HG03159 (cell line): ENCODE measurements around the gene NOL8.
A peak's percentile ranks its signal among the peaks of the same experiment; 100 is the strongest.

Experiments used
- ATAC-seq: cut with Tn5 transposase; IDR thresholded peaks from one replicate; pipeline ENCODE4 v1.9.1; 2021; ENCODE audit warnings: mild to moderate bottlenecking, moderate library complexity; ENCODE audit not compliant: unreplicated experiment

NOL8 gene

GRCh38 chr9:92325269-92325990 lies at the start of gene NOL8, which contains the start of gene CENPP:
Gene NOL8 (minus strand): TSS chr9:92325350. CDS start chr9:92324161, 1,189 bp downstream.
Gene CENPP (plus strand): TSS chr9:92325953.
- ATAC-seq: peak; percentile 92

GRCh38 chr9:92373167-92373566 lies 48.0 kb upstream of the NOL8 start:
- ATAC-seq: no peak

- ATAC-seq: no peak
These were observed 43.9 kb upstream of the NOL8 start for GRCh38 chr9:92369075-92369474.

- no peak for ATAC-seq
These were observed 34.9 kb upstream of the NOL8 start for GRCh38 chr9:92360083-92360482.

GRCh38 chr9:92359394-92359995 lies 34.3 kb upstream of the NOL8 start:
- ATAC-seq: no peak

GRCh38 chr9:92353051-92353450 lies 27.9 kb upstream of the NOL8 start:
- no peak for ATAC-seq

GRCh38 chr9:92350740-92351133 lies 25.6 kb upstream of the NOL8 start:
- no peak for ATAC-seq

GRCh38 chr9:92349771-92350739 lies 24.9 kb upstream of the NOL8 start:
- ATAC-seq: no peak

GRCh38 chr9:92345582-92345981 lies 20.4 kb upstream of the NOL8 start:
- ATAC-seq: no peak

- no peak for ATAC-seq
These were observed 17.8 kb upstream of the NOL8 start for GRCh38 chr9:92342825-92343488.

- no peak for ATAC-seq
These were observed 16.4 kb upstream of the NOL8 start for GRCh38 chr9:92341578-92341977.

GRCh38 chr9:92333282-92333634 lies 8.1 kb upstream of the NOL8 start:
- no peak for ATAC-seq

- ATAC-seq: no peak
These were observed 7.6 kb upstream of the NOL8 start for GRCh38 chr9:92332577-92333281.

GRCh38 chr9:92328225-92328624 lies 3.1 kb upstream of the NOL8 start:
- ATAC-seq: no peak

GRCh38 chr9:92327283-92327850 lies 2.2 kb upstream of the NOL8 start:
- ATAC-seq: no peak

- no peak for ATAC-seq
These were observed 896 bp upstream of the NOL8 start for GRCh38 chr9:92325991-92326500.

GRCh38 chr9:92324889-92325268 lies 271 bp downstream of the NOL8 start:
- ATAC-seq: no peak

- no peak for ATAC-seq
These were observed 719 bp downstream of the NOL8 start for GRCh38 chr9:92324431-92324830.

- ATAC-seq: no peak
These were observed 9.7 kb downstream of the NOL8 start for GRCh38 chr9:92315456-92315855.

GRCh38 chr9:92313624-92314012 lies 11.5 kb downstream of the NOL8 start:
- no peak for ATAC-seq
